ENCODE results near the gene RYR3.

RYR3 gene

GRCh38 chr15:33756961-33757360 is 446.2 kb downstream of the RYR3 start:
- no peak for ATAC-seq
- TF ChIP-seq PATZ1 (CRISPR knock-in tag; IDR thresholded peaks at IDR 0.05; ENCODE audit: borderline replicate concordance) = no peak
- TF ChIP-seq RARB (CRISPR knock-in tag; IDR thresholded peaks at IDR 0.05) = no peak
- TF ChIP-seq TOX (CRISPR knock-in tag; IDR thresholded peaks at IDR 0.05; ENCODE audit: borderline replicate concordance) = no peak
- no peak for TF ChIP-seq ZFP3 (CRISPR knock-in tag; IDR thresholded peaks at IDR 0.05)
- no peak for TF ChIP-seq CREB5 (CRISPR knock-in tag; IDR thresholded peaks at IDR 0.05; ENCODE audit: low read depth)
- no peak for TF ChIP-seq ESRRG (CRISPR knock-in tag; IDR thresholded peaks at IDR 0.05)
- no peak for TF ChIP-seq ZNF565 (CRISPR knock-in tag; conservative IDR thresholded peaks at IDR 0.05; ENCODE audit: low read depth)
- no peak for TF ChIP-seq ISL1 (CRISPR knock-in tag; IDR thresholded peaks at IDR 0.05)
- no peak for TF ChIP-seq ARNTL (CRISPR knock-in tag; IDR thresholded peaks at IDR 0.05; ENCODE audit: borderline replicate concordance, low read depth)
- TF ChIP-seq GLIS3 (CRISPR knock-in tag; IDR thresholded peaks at IDR 0.05) = no peak
- no peak for TF ChIP-seq PPARA (CRISPR knock-in tag; IDR thresholded peaks at IDR 0.05; ENCODE audit: borderline replicate concordance)
- no peak for TF ChIP-seq ZNF70 (CRISPR knock-in tag; IDR thresholded peaks at IDR 0.05)
- TF ChIP-seq ZC3H10 (CRISPR knock-in tag; IDR thresholded peaks at IDR 0.05) = no peak
- TF ChIP-seq OSR1 (CRISPR knock-in tag; IDR thresholded peaks at IDR 0.05) = no peak
- TF ChIP-seq TCF4 (CRISPR knock-in tag; IDR thresholded peaks at IDR 0.05; ENCODE audit: borderline replicate concordance) = no peak

- ATAC-seq = no peak
- no peak for TF ChIP-seq TSHZ2 (CRISPR knock-in tag; IDR thresholded peaks at IDR 0.05)
- TF ChIP-seq ZFP3 (CRISPR knock-in tag; IDR thresholded peaks at IDR 0.05) = no peak
- TF ChIP-seq ZC3H10 (CRISPR knock-in tag; IDR thresholded peaks at IDR 0.05) = no peak
- TF ChIP-seq ZFP30 (CRISPR knock-in tag; IDR thresholded peaks at IDR 0.05) = no peak
- no peak for TF ChIP-seq GLIS3 (CRISPR knock-in tag; IDR thresholded peaks at IDR 0.05)
- no peak for TF ChIP-seq PATZ1 (CRISPR knock-in tag; IDR thresholded peaks at IDR 0.05; ENCODE audit: borderline replicate concordance)
- no peak for TF ChIP-seq RARB (CRISPR knock-in tag; IDR thresholded peaks at IDR 0.05)
- no peak for TF ChIP-seq CSDC2 (CRISPR knock-in tag; IDR thresholded peaks at IDR 0.05)
- no peak for TF ChIP-seq ARNTL (CRISPR knock-in tag; IDR thresholded peaks at IDR 0.05; ENCODE audit: borderline replicate concordance, low read depth)
- no peak for TF ChIP-seq ISL1 (CRISPR knock-in tag; IDR thresholded peaks at IDR 0.05)
- no peak for TF ChIP-seq OSR1 (CRISPR knock-in tag; IDR thresholded peaks at IDR 0.05)
- TF ChIP-seq POU6F1 (CRISPR knock-in tag; IDR thresholded peaks at IDR 0.05; ENCODE audit: borderline replicate concordance, low read depth) = no peak
- TF ChIP-seq ESRRG (CRISPR knock-in tag; IDR thresholded peaks at IDR 0.05) = no peak
- no peak for TF ChIP-seq ZNF565 (CRISPR knock-in tag; conservative IDR thresholded peaks at IDR 0.05; ENCODE audit: low read depth)
- no peak for TF ChIP-seq TOX (CRISPR knock-in tag; IDR thresholded peaks at IDR 0.05; ENCODE audit: borderline replicate concordance)
- TF ChIP-seq BACH2 (CRISPR knock-in tag; IDR thresholded peaks at IDR 0.05; ENCODE audit: borderline replicate concordance) = no peak
- TF ChIP-seq PPARA (CRISPR knock-in tag; IDR thresholded peaks at IDR 0.05; ENCODE audit: borderline replicate concordance) = no peak
These were observed 446.9 kb downstream of the RYR3 start for GRCh38 chr15:33757516-33758232.
